GM21526 (cell line): ENCODE measurements around the gene RAVER1.
"Not testable (repeated sequence)": the region's sequence is repeated elsewhere in the genome, so short reads cannot be mapped to it uniquely, and the experiment has no call there.

ENCODE experiments used
- ATAC-seq: cut with Tn5 transposase; IDR thresholded peaks from one replicate; pipeline ENCODE4 v1.9.1; 2021; ENCODE audit warnings: moderate library complexity; ENCODE audit not compliant: unreplicated experiment, low FRiP score

Gene RAVER1

GRCh38 chr19:10344780-10345179 lies 11.5 kb upstream of the RAVER1 start:
- no peak for ATAC-seq

DNA sequence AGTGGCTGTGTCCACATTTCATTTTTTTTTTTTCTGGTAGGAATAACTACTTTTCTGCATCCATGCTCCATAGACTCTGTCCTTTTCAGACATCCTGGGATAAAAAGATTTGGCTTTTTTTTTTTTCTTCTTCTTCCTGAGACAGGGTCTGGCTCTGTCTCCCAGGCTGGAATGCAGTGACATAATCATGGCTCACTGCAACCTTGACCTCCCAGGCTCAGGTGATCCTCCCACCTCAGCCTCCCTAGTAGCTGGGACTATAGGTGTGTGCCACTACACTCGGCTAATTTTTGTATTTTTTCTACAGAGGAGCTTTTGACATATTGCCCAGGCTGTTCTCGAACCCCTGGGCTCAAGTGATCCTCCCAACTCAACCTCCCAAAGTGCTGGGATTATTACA lies 10.2 kb upstream of the RAVER1 start:
- no peak for ATAC-seq

DNA sequence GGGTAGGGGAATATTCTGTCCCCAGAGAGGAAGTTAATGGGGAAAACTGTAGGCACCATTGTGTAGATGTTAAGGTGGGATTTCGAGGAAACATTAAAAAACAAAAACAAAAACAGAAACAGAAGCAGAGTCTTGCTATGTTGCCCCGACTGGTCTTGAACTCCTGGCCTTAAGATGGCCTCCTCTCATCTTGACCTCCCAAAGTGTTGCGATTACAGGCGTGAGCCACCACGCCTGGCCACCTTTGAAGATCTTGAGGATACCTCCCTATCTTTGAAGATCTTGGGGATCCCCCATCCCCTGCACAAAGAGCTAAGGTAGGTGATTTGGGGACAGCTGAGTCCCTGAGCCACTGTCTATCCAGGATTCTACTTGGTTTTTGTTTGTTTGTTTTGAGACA lies 6.6 kb upstream of the RAVER1 start:
- no peak for ATAC-seq

GRCh38 chr19:10339380-10339960 lies 6.1 kb upstream of the RAVER1 start, which contains the start of gene ICAM3:
ICAM3 (minus strand) TSS chr19:10339624; CDS start chr19:10339614, 10 bp downstream.
- ATAC-seq = no peak

DNA sequence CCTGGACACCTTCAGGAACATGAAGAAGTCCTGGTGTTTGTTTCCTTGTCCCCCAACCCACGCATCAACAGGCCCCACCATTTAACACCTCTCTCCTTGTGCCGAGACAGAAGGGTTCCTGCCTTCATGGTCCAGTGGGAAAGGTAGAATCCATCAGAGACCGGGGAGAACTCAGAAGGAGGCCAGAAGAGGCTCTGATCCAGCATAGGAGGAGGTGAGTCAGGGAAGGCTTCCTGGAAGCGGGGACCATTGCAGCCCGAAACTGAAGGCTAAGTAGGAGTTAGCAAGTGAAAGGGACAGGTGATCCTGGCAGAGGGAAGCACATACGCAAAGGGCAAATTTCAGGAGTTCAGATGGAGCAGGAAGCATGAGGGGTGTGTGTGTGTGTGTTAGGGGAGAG lies 5.6 kb upstream of the RAVER1 start:
- no peak for ATAC-seq

DNA sequence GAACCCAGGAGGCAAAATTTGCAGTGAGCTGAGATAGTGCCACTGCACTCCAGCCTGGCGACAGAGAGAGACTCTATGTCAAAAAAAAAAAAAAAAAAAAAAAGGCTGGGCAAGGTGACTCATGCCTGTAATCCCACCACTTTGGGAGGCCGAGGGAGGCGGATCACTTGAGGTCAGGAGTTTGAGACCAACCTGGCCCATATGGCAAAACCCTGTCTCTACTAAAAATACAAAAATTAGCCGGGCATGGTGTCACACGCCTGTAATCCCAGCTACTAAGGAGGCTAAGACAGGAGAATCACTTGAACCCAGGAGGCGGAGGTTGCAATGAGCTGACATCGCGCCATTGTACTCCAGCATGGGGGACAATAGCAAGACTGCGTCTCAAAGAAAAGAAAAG lies 3.4 kb upstream of the RAVER1 start:
- not testable (repeated sequence) for ATAC-seq

DNA sequence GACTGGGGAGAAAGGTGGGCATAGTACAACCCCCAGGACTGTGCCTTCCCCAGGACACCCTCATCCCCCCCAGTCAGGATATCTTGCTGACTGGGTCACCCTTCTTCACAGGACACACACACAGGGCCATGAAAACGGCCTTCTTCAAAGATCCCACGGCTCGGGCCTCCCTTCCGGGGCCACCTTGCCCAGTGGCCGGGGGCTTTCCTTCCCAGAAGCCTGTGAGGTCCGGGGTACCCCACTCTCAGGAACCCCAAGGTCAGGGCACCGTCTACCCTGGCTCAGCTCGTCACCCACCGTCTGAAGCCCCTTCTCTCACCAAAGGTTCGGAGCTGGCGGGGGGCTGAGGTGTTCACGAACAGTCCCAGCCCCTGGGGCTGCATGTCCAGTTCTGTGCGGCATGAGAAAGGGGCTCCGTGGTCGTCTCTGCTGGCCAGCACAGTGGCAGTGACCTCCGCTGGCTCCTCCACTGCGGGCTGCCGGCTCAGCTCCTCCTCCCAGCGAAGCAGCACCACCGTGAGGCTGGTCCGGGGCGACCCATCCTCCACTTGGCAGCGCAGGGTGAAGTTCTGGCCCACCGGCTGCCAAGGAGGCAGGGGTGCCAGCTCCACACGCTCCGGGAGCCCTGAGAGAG lies 2.1 kb upstream of the RAVER1 start:
- no peak for ATAC-seq

DNA sequence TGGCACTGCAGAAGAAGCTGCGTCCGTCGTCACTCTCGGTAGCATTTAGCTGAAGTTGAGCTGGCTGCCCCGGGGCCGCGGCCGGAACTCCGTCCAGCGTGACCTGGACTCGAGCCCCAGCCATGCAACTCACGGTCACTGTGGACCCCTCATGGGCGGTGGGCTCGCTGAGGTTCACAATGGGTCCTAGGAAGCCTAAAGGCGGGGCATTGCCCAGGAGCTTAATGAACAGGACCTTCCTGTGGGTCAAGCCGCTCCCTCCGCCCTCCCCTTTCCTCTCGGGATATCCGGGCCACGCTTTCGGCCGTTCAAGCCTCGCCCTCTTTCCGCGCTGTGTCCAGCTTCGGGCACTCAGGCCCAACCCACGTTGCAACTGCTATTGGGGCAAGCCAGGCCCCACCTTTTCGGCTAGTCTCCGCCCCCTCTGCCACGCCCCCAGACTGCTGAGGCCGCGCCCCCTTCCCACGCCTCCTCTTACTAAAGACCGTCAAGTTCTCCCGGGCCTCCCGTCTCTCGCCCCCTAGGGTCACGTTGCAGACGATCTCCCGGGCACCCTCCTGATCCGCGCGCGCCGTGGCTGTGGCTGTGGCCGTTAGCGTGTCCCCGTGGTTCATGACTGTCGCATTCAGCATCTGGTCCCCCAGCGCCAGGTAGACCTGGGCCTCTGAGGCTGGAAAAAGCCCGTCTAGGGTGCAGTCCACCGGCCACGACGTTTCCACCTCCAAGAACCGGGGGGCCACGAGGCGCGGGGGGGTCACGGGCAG lies 1.4 kb upstream of the RAVER1 start:
- no peak for ATAC-seq

GRCh38 chr19:10333758-10334587 lies 644 bp upstream of the RAVER1 start:
- ATAC-seq = no peak

GRCh38 chr19:10332158-10332964 lies 968 bp downstream of the RAVER1 start:
- no peak for ATAC-seq

- no peak for ATAC-seq
Observed at GRCh38 chr19:10329555-10329954, 3.8 kb downstream of the RAVER1 start.

DNA sequence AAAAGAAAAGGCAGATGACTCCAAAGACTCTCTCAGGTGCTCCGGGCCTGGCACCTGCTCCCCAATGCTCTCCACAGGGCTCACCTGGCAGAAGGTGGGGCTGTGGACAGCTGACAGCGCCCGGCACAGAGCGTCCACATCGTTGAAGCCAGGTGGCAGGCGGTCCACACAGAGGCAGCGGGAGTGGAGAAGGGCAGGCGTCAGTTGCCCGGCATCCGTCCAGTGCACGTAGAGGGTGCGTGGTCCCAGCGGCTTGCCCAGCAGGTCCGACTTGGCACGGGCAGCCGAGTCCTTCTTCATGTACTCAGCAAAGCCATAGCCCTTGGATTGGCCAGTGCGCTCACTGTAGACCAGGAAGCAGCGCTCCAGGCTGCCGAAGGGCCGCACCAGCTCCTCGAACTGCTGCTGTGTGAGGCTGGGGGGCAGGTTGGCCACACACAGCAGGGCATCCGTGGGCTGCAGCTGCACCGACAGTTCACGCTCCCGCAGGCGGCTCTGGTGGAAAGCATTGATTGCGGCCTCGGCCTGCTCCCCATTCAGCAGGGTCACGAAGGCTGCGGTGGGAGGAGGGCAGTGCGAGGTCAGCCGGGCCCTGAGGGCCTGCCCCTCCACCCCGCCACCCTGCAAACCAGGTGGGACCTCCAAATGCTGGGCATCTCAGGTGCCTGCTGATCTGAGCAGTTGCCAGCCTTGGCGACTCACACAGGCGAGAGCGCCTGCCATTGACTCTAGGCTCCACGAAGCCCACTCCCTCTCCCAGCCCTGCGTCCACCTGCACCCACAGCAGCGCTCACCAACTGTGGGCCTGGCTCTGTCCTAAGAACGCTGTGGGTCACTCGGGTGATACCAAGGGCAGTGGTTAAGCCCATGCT lies 4.5 kb downstream of the RAVER1 start:
- ATAC-seq = no peak

DNA sequence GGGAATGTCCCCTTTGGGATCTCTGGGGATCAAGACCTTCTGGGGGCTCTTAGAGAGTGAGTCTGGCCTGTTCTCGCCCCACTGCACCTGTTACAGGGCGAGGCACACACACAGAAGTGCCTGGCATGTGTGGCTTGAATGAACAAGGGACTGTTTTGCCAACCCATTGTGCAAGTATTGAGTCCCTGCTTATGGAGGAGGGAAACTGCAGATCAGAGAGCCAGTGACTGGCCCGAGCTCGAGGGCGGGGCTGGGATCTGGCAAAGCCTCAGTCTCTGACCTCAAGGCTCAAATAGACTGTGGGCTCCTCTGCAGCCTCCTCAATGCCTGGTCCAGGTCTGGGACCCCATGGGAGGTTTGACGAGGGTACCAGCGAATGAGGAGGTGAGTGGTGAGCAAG lies 5.5 kb downstream of the RAVER1 start:
- no peak for ATAC-seq

GRCh38 chr19:10325732-10326131 lies 7.6 kb downstream of the RAVER1 start:
- ATAC-seq = no peak

DNA sequence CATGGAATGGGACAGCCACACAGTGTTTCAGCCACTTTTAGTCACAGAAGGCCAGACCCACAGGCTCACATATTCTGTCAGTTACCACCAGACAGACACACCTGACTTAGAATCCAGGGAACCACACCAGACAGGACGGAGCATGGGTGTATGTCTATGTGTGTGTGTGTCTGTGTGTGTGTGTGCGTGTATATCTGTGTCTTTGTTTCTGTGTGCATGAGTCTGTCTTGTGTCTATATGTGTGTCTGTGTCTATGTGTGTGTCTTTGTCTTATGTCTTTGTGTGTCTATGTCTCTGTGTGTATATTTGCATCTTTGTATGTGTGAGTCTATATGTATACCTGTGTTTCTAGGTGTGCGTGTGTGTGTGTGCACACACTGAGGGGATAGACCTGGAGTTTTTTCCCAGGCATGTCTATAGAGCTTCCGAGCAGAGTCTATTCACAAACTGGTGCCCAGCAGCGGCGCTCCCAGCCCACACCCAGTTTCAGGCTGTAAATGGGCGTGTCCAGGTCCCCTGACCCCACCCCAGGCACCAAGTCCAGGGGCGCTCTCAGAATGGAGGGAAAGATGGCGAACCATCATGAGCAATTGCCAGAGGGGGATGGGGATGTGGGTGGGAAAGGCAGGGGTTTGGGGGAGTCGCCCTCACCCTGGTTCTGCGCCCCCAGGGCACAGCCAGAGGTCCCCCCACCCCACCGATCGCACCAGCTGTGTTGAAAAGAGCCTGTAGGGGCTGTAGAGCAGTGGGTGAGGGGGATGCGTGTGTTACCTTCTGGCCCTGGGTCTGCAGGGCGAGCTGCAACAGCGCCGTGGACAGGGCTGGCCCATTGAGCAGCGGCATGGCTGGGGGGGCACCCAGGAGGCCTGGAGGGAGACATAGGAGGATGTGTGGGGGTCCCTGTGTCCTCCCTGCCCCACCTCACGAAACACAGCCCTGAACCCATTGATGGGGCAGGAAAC lies 11.2 kb downstream of the RAVER1 start:
- no peak for ATAC-seq

DNA sequence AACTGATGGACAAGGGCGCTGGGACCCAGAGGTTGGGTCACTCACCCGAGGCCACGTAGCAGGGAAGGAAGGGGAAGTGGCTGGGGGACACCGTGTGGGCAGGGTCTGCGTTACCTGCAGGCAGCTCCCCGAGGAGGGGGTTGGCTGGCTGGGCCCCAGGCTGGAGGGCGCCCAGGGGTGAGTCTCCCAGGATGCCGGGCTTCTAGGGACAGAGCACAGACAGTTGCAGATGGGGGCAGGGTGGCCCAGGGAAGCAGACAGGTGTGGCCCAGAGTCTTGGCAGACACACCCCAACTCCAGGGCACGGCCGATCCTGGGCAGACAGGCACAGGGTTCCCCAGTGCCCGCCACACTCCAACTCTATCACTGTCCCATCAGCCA lies 11.9 kb downstream of the RAVER1 start:
- no peak for ATAC-seq

DNA sequence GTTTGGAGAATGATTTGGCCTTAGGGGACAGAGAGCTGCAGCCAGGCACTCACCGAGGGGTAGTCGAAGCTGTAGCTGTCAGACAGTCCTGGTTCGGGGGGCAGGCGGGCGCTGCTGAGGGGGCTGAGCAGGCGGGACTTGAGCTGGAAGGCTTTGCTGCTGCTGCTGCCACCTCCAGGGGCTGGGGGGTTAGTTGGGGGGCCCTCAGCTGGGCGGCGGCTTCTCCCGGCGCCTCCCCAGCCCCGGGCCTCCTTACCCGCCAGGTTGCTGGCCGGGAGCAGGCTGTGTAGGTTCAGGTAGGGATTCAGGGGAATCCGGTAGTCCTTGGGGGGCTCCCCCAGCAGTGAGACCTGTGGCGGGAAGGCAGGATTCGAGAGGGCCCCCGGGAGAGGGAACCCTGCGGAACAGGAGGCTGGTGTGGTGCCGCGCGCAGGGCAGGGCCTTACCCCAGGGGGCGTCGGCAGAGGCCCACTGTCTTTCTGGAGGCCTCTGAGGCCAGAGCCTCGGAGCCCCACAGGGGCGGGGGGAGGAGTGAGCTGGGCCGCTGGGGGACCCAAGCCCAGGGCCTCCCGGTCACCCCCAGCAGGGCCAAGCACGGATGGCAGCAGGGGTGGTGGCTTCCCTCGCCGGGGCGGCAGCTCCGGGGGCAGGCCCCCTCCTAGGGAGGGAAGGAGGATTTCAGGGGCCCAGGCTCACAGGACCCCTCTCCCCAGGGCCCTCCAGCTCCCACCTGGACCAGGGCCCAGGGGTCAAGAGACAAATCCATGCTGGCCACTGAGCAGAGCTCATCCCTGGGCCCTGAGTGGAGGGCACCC lies 12.5 kb downstream of the RAVER1 start:
- ATAC-seq = no peak
